OCI-LY7 (cell line): ENCODE data around the gene ACAP3. TPM values are rescaled to one million over a fixed set of nuclear protein-coding genes. Genes with fewer than 3 reads are reported as not detected.

Experiments
- BruUV-seq: library from RNA; stranded (reverse); fragments of 400-500 nt; replicated peaks from 2 replicates; lab custom pipeline; 2021; lab: Mats Ljungman, UMichigan
- CTCF ChIA-PET: fragments of 300-600 bp; sonication (Branson Sonifier 250); formaldehyde crosslinking; loops from one replicate; lab custom pipeline; 2022; ENCODE audit warnings: antibody characterized with exemption; ENCODE audit not compliant: unreplicated experiment; lab: Charles Lee
- POLR2A ChIA-PET: fragments of 300-600 bp; sonication (Branson Sonifier 250); formaldehyde crosslinking; loops from one replicate; lab custom pipeline; 2022; ENCODE audit warnings: antibody characterized with exemption; lab: Charles Lee
- DNase-seq: peaks from one replicate; pipeline ENCODE4 v3.0.0-alpha.2; 2015; ENCODE audit warnings: low spot score
- H2AFZ ChIP-seq: fragments of 200-600 bp; sonication (generic), shearing (Covaris generic); 2 replicates; pipeline ENCODE4 v1.6.1; 2014; ENCODE audit warnings: mild to moderate bottlenecking, antibody characterized with exemption, low read length, moderate library complexity
- H3K27ac ChIP-seq: fragments of 200-600 bp; sonication (generic); 2 replicates; pipeline ENCODE4 v1.5.1; 2014; ENCODE audit warnings: mixed run types, low read depth, mild to moderate bottlenecking, moderate library complexity, low read length, inconsistent platforms; ENCODE audit not compliant: poor library complexity, severe bottlenecking
- H3K36me3 ChIP-seq: fragments of 200-600 bp; sonication (generic); 2 replicates; pipeline ENCODE4 v1.6.1; 2014; ENCODE audit warnings: mild to moderate bottlenecking, antibody characterized with exemption, low read length, moderate library complexity, mixed read lengths; ENCODE audit not compliant: insufficient read depth
- H3K4me1 ChIP-seq: fragments of 200-600 bp; sonication (generic); 2 replicates; pipeline ENCODE4 v1.5.1; 2014; ENCODE audit warnings: mild to moderate bottlenecking, low read length; ENCODE audit not compliant: insufficient read depth, poor library complexity, severe bottlenecking
- H3K4me2 ChIP-seq: fragments of 200-600 bp; sonication (generic); 2 replicates; pipeline ENCODE4 v1.6.1; 2014; ENCODE audit warnings: mild to moderate bottlenecking, low read length
- H3K4me3 ChIP-seq: fragments of 200-600 bp; sonication (generic); 2 replicates; pipeline ENCODE4 v1.5.1; 2014; ENCODE audit warnings: mild to moderate bottlenecking, low read depth, low read length; ENCODE audit not compliant: poor library complexity, severe bottlenecking
- H3K79me2 ChIP-seq: fragments of 200-600 bp; sonication (generic); 2 replicates; pipeline ENCODE4 v1.6.1; 2016; ENCODE audit warnings: low read depth, mild to moderate bottlenecking, low read length, moderate library complexity, mixed read lengths; ENCODE audit not compliant: insufficient read depth
- H3K9me2 ChIP-seq: fragments of 200-600 bp; sonication (generic); 2 replicates; pipeline ENCODE4 v1.6.1; 2016; ENCODE audit warnings: mild to moderate bottlenecking, low read length, mixed read lengths; ENCODE audit not compliant: insufficient read depth
- H3K9me3 ChIP-seq: fragments of 200-600 bp; sonication (generic); 2 replicates; pipeline ENCODE4 v1.6.1; 2014; ENCODE audit warnings: mild to moderate bottlenecking, mixed run types, low read length, mixed read lengths
- H4K20me1 ChIP-seq: fragments of 200-600 bp; sonication (generic); 2 replicates; pipeline ENCODE4 v1.6.1; 2014; ENCODE audit warnings: mild to moderate bottlenecking, antibody characterized with exemption, low read length, moderate library complexity, mixed read lengths; ENCODE audit not compliant: insufficient read depth
- CTCF ChIP-seq: fragments of 200-600 bp; sonication (generic); conservative IDR thresholded peaks from 2 replicates; pipeline ENCODE4 v1.5.1; 2014; ENCODE audit warnings: mild to moderate bottlenecking, antibody characterized with exemption, low read length, moderate library complexity, mixed read lengths
- EZH2phosphoT487 ChIP-seq: fragments of 200-600 bp; sonication (generic); IDR thresholded peaks from 2 replicates; pipeline ENCODE4 v1.6.1; 2018; ENCODE audit warnings: low read depth, borderline replicate concordance, mild to moderate bottlenecking, mixed run types, antibody characterized with exemption, low read length, moderate library complexity, mixed read lengths
- intact Hi-C: fragments of 100-400 bp; cut with micrococcal nuclease; formaldehyde crosslinking; loops from one replicate; pipeline ENCODE4 v1.10.0; 2022; ENCODE audit not compliant: unreplicated experiment
- total RNA-seq, 2 experiments: library from RNA; depleted of rRNA in 1 of 2; stranded (reverse); fragments of >200 nt in 1 of 2; shearing (Covaris generic) in 1 of 2; gene quantifications; 2 replicates each; pipeline ENCODE4 v1.2.3, GENCODE V29; 2014 to 2022

ACAP3 gene
- total RNA-seq, 2 experiments from 2014 or later: 26.3 to 47.6 TPM

DNA sequence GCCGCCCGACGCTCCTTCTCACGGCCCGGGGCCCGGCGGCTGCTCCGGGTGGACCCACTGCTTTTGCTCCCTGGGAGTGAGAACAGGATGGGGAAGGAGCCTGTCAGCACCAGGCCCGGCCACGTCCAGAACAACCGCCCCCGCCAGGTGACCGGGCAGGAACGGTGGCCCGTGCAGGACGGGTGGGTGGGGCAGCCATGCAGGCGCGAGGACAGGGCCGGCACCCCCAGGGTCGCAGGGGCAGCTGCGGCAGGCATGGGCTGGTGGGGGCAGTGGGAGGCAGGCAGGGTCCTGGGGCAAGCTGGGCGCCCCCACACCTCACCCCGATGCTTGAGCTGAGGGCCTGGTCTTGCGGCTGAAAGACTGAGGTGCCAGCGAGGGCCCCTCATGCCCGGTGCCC, 28.7 kb upstream of the ACAP3 start:
- POLR2A ChIA-PET: no interaction called here
- Histone ChIP-seq H3K4me3 (no peak overlapping the region), H3K36me3 (peaks cover 8% of the 10 kb centered on the region), H3K27ac (no peak overlapping the region), H3K9me2 (no peaks in the 10 kb centered on the region), H2AFZ (no peak overlapping the region), H3K9me3 (no peaks in the 10 kb centered on the region), H3K79me2 (no peaks in the 10 kb centered on the region), H3K4me1 (no peaks in the 10 kb centered on the region), H4K20me1 (no peaks in the 10 kb centered on the region), H3K4me2 (no peak overlapping the region)
- CTCF ChIA-PET: no interaction called here
- intact Hi-C loops: no loop called here
- no peak for DNase-seq
- TF ChIP-seq EZH2phosphoT487 (no peak), CTCF (no peak)
- no TSS peak for BruUV-seq

GRCh38 chr1:1335792-1336248, 28.1 kb upstream of the ACAP3 start:
- no peak overlapping the region for H3K4me3 ChIP-seq
- intact Hi-C loops: no loop called here
- H2AFZ ChIP-seq: no peak overlapping the region
- BruUV-seq: no TSS peak
- H3K9me3 ChIP-seq: no peaks in the 10 kb centered on the region
- H4K20me1 ChIP-seq: no peaks in the 10 kb centered on the region
- H3K27ac ChIP-seq: no peak overlapping the region
- no peaks in the 10 kb centered on the region for H3K9me2 ChIP-seq
- no peaks in the 10 kb centered on the region for H3K4me1 ChIP-seq
- ChIA-PET CTCF (no interaction called here), POLR2A (no interaction called here)
- peaks cover 3% of the 10 kb centered on the region; the same call in 1 of the 2 replicates for H3K36me3 ChIP-seq
- no peak for DNase-seq
- TF ChIP-seq EZH2phosphoT487 (no peak), CTCF (no peak)
- no peaks in the 10 kb centered on the region for H3K79me2 ChIP-seq
- H3K4me2 ChIP-seq: no peak overlapping the region

DNA sequence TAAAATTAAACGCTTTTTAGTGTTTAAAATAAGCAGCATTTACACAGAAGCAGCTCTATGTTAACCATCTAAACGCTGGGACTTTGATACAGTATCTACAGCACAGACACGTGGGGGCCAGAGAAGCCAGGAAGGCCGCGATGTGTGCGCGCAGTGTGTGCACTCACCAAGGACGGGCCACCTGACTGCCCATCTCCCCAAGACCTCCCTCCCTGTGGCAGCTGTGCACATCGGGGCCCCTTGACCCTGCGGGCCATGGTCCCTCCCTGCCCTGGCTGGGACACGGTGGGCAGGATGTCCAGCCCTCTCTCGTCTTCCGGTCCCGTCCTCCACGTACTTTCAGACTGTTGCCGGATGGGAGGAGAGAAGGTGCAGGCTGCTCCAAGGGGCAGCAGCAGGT, 27.6 kb upstream of the ACAP3 start:
- Histone ChIP-seq H3K4me2 (no peak overlapping the region), H4K20me1 (no peaks in the 10 kb centered on the region), H3K9me2 (no peaks in the 10 kb centered on the region), H3K36me3 (peaks cover 3% of the 10 kb centered on the region; the same call in 1 of the 2 replicates), H3K9me3 (no peaks in the 10 kb centered on the region), H2AFZ (no peak overlapping the region), H3K4me1 (no peaks in the 10 kb centered on the region), H3K27ac (no peak overlapping the region), H3K4me3 (no peak overlapping the region), H3K79me2 (no peaks in the 10 kb centered on the region)
- CTCF ChIA-PET: no interaction called here
- no peak for TF ChIP-seq CTCF
- TF ChIP-seq EZH2phosphoT487: no peak
- POLR2A ChIA-PET: no interaction called here
- no peak for DNase-seq
- intact Hi-C loops: no loop called here
- BruUV-seq: no TSS peak
